AG08396 (cell line): Measurements from ENCODE around the gene SUFU.
A peak's percentile ranks its signal among the peaks of the same experiment; 100 is the strongest.
"Not testable (repeated sequence)": the region's sequence is repeated elsewhere in the genome, so short reads cannot be mapped to it uniquely, and the experiment has no call there.

Experiments
- DNase-seq: peaks from one replicate; pipeline ENCODE4 v3.0.0; 2012; ENCODE audit warnings: low spot score, mixed read lengths

The SUFU gene

GRCh38 chr10:102514487-102515311, 10.9 kb downstream of the SUFU start:
- DNase-seq = no peak

- no peak for DNase-seq
Measured at GRCh38 chr10:102515724-102516123, 12.0 kb downstream of the SUFU start.

GRCh38 chr10:102517553-102517952, 13.8 kb downstream of the SUFU start:
- peak; percentile 70 for DNase-seq

- no peak for DNase-seq
Measured at GRCh38 chr10:102519246-102519825, 15.6 kb downstream of the SUFU start.

- DNase-seq = no peak
Measured at GRCh38 chr10:102522874-102523249, 19.1 kb downstream of the SUFU start.

- peak; percentile 33 for DNase-seq
Measured at GRCh38 chr10:102523250-102524029, 19.7 kb downstream of the SUFU start.

- DNase-seq = no peak
Measured at GRCh38 chr10:102524746-102525145, 21.0 kb downstream of the SUFU start.

GRCh38 chr10:102527546-102527945, 23.8 kb downstream of the SUFU start:
- DNase-seq = no peak

- DNase-seq = no peak
Measured at GRCh38 chr10:102534333-102534732, 30.6 kb downstream of the SUFU start.

- DNase-seq = not testable (repeated sequence)
Measured at GRCh38 chr10:102534966-102535365, 31.2 kb downstream of the SUFU start.

- no peak for DNase-seq
Measured at GRCh38 chr10:102535481-102536147, 31.8 kb downstream of the SUFU start.

- no peak for DNase-seq
Measured at GRCh38 chr10:102537367-102537766, 33.6 kb downstream of the SUFU start.

- DNase-seq = no peak
Measured at GRCh38 chr10:102537948-102538347, 34.2 kb downstream of the SUFU start.

- DNase-seq = no peak
Measured at GRCh38 chr10:102538811-102539210, 35.0 kb downstream of the SUFU start.

GRCh38 chr10:102540023-102540422, 36.3 kb downstream of the SUFU start:
- DNase-seq = no peak

GRCh38 chr10:102542800-102543418, 39.1 kb downstream of the SUFU start:
- DNase-seq = no peak

GRCh38 chr10:102545265-102545871, 41.6 kb downstream of the SUFU start:
- no peak for DNase-seq

GRCh38 chr10:102545997-102546396, 42.2 kb downstream of the SUFU start:
- DNase-seq = no peak

- DNase-seq = peak; percentile 71
Measured at GRCh38 chr10:102546606-102547320, 43.0 kb downstream of the SUFU start.

- DNase-seq = no peak
Measured at GRCh38 chr10:102549549-102549948, 45.8 kb downstream of the SUFU start.
